NCI-H2227 treated with DMSO at 0.1 percent for 48 hours (cell line): Measurements from ENCODE around the gene SLC11A1.

Source experiments
- DNase-seq: peaks from one replicate; lab custom pipeline; 2025; lab: John Stamatoyannopoulos, UW

The SLC11A1 gene

GRCh38 chr2:218405086-218405745 lies 23.1 kb downstream of the SLC11A1 start:
- DNase-seq = no peak

DNA sequence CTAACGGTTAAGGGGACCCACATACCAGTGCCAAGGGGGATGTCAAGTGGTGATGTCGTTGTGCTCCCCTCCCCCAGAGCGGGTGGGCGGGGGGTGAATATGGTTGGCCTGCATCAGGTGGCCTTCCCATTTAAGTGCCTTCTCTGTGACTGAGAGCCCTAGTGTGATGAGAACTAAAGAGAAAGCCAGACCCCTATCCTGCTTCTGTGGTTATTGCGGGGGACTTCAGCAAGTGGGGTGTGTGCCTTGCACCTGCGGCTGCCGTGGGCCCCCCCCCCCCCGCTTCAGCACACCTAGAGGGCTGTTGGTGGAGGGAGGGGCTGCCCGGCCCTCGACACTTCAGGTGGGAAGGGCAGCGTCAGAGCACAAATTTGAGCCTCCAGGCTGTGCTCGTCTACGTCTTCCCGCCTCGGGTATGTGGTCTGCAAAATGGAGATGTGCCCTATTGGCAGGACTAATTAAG lies 23.7 kb downstream of the SLC11A1 start:
- peak; percentile 69 for DNase-seq

- peak; percentile 95 for DNase-seq
These were observed 24.3 kb downstream of the SLC11A1 start for GRCh38 chr2:218406209-218406948.

DNA sequence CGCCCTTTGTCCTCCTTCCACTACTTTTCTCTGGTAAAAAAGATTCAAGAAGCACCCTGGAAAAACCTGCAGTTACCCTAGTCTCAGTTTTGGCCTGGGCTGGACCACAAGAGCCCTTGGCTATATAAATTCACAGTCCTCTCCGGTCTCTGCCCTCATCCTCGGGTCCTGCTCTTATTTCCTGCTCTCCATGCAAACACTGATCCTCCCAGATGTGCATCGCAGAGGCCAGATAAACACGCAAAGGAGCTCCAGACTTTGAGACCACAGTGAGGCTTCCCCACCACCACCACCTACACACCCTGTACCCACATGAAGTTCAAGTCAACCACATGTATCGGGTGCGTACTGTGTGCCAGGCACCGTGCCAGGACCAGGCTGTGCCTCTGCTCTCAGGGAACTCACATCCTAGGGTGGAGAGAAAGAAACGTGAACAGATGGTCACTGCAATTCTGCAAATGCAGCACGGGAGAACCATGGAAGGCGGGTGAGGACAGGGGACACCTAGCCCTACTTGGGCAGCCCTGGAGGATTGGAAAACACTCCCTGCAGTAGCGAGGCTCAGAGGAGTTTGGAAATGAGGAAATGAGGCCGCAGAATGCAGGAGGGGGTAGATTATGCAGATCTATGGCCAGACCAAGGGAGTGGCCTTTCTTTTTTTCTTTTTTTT lies 25.0 kb downstream of the SLC11A1 start:
- DNase-seq = peak; percentile 86

- DNase-seq = no peak
These were observed 25.6 kb downstream of the SLC11A1 start for GRCh38 chr2:218407717-218408116.

DNA sequence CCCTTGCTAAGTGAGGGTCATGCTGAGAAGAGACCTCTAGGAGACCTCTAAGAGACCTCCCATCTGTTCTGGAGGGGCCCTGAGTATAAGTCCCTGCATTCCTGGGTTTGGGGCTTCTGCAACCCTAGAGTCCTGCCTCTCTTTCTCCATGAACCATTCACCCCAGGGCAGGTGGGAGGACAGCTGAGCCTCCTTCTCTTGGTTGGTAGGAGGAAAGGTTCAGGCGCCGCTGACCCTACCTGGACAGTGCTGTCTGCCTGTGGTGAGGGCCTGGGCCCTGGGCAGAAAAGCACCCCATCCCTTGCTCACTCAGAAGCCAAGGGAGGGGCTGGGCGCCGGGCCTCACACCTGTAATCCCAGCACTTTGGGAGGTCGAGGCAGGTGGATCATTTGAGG lies 36.2 kb downstream of the SLC11A1 start:
- no peak for DNase-seq

GRCh38 chr2:218418717-218419458 lies 36.8 kb downstream of the SLC11A1 start, which contains the start of gene VIL1:
VIL1 (plus strand) TSS chr2:218419123; CDS start chr2:218423779, 4,656 bp downstream.
- no peak for DNase-seq

- no peak for DNase-seq
These were observed 37.6 kb downstream of the SLC11A1 start for GRCh38 chr2:218419630-218420216.

DNA sequence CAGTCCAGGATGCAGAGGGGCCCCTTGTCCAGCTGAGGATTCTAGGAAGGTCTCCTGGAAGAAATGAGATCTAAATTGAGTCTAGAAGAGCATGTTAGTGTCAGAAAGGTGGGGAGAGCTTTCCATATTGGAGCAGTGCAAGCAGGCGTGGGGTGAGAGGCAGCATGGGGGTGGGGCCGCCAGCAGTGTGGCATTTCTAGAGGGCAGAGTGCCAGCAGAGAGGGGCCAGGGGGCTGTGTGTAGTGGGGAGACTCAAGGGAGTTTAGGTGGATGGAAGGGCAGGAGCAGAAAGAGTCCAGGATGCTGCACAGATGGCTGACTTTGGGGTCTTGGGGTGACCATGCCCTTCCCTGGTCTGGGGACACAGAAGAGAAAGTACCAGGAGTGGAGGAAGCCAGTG lies 39.0 kb downstream of the SLC11A1 start:
- DNase-seq = no peak

DNA sequence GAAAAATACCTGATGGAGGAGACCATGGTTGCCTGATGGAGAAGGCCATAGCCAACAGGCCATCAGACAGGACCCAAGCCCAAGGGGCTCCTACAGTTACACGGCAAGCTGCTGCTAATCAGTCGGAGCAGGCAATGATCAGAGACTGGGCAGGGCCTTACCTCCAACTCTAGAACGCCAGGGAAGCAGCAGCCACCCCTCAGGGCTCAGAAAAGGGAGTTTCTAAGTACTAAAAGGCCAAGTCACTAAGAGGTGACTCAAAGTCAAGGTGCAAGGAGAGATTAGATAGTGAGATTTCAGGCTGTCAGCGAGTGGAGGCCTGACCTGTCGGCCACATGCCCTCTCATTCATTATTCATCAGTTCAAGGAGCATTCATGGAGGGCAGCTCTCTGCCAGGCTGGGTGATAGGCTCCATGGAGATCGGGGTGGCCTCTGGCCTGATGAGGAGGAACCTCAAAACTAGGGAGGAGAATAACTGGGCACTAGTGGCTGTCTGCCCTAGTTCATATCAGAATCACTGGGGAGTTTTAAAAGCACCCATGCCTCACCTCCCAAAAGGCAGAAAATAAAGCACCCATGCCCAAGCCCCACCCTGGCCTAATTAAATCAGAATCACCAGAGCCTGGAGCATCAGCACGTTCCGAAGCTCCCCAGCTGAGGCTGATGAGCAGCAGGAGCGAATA lies 40.5 kb downstream of the SLC11A1 start:
- no peak for DNase-seq

DNA sequence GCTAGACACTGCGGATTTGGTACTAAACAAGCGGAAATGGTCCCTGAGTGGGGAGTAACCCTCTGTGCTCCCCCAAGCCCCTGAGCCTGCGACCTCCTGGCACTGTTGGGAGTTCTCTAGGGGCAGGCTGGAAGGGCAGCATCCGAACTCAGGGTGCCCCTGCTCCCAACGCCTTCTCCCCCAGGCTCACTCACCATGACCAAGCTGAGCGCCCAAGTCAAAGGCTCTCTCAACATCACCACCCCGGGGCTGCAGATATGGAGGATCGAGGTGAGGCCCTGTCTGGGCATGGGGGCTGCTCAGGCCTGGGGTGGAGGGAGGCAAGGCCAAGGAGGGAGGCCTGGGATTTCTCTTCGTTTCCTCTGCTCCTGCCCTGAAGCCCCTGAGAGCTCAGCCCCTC lies 41.5 kb downstream of the SLC11A1 start:
- DNase-seq = no peak

DNA sequence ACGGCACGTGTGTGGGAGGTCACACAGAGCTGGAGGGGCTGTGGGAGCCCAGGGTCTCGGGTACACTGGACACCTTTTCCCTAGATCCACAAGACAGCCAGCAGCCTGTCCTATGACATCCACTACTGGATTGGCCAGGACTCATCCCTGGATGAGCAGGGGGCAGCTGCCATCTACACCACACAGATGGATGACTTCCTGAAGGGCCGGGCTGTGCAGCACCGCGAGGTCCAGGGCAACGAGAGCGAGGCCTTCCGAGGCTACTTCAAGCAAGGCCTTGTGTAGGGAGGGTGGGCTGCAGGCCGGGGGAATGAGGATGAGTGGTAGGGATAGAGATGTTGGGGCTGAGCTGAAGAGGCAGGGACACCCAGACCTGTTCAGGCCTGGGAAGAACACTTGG lies 43.5 kb downstream of the SLC11A1 start:
- DNase-seq = no peak

GRCh38 chr2:218427741-218428140 lies 45.7 kb downstream of the SLC11A1 start:
- no peak for DNase-seq

- DNase-seq = no peak
These were observed 46.9 kb downstream of the SLC11A1 start for GRCh38 chr2:218428846-218429558.

- no peak for DNase-seq
These were observed 48.0 kb downstream of the SLC11A1 start for GRCh38 chr2:218429911-218430692.

DNA sequence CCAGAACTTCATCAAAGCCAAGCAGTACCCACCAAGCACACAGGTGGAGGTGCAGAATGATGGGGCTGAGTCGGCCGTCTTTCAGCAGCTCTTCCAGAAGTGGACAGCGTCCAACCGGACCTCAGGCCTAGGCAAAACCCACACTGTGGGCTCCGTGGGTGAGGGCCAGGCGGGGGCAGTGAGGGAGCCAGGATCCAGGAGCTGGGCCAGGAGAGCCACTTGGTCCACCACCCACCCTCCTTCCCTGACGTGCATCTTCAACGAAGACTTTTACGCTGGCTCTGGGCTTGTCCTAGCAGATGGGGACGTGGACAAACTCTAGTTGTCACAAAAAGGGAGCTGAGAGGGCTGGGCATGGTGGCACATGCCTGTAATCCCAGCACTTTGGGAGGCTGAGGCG lies 48.6 kb downstream of the SLC11A1 start:
- DNase-seq = no peak

GRCh38 chr2:218431878-218432277 lies 49.8 kb downstream of the SLC11A1 start:
- DNase-seq = no peak

DNA sequence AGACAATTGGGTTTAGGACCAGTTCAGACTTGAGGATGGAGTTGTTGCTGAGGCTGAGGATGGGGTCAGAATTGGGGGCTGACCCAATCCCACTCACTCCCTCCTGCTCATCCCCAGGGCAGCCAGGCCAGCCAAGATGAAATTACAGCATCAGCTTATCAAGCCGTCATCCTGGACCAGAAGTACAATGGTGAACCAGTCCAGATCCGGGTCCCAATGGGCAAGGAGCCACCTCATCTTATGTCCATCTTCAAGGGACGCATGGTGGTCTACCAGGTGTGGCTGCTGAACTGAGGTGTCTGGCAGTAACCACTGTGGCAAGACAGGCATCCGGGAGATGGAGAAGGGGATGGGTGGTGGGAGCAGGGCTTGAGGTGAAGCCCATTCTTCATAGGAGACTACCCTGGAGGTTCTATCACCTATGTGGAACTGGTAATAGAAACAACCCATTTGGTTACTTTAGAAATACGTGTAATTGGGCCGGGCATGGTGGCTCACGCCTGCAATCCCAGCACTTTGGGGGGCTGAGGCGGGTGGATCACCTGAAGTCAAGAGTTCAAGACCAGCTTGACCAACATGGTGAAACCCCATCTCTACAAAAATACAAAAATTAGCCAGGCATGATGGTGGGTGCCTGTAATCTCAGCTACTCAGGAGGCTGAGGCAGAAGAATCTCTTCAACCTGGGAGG lies 50.7 kb downstream of the SLC11A1 start:
- no peak for DNase-seq

DNA sequence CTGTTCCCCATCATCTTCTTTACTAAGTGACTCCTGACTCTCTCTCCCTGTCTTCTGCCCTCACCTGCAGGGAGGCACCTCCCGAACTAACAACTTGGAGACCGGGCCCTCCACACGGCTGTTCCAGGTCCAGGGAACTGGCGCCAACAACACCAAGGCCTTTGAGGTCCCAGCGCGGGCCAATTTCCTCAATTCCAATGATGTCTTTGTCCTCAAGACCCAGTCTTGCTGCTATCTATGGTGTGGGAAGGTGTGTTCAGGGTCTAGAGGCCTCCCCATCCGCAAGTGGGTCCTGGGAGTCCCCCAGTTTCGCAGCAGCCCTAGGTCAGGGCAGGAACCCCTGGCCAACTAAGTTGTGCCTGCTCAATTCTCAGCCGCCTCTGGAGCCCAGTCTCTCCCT lies 52.4 kb downstream of the SLC11A1 start:
- no peak for DNase-seq
